ENCODE data around the gene SMPD4. TPM values are rescaled to one million over a fixed set of nuclear protein-coding genes. Genes with fewer than 3 reads are reported as not detected.
"Not testable (repeated sequence)": the region's sequence is repeated elsewhere in the genome, so short reads cannot be mapped to it uniquely, and the experiment has no call there.

Gene SMPD4
- total and polyA plus RNA-seq, 2 of the 8 experiments (the other 6 are each of a cell fraction or from before 2014, with no cell fraction given), result 102 to 106 TPM

- H3K4me3 ChIP-seq (ENCODE audit: extremely low read depth in 1 of 4, insufficient read depth in 2 of 4, low read depth in 3 of 4, low read length in 4 of 4); H3K56ac ChIP-seq (replicated peaks; ENCODE audit: insufficient read length, low read depth, low read length); H2AFZ ChIP-seq (ENCODE audit: low read length); H4K20me1 ChIP-seq (replicated peaks in 1 of 2; ENCODE audit: control insufficient read depth in 1 of 2, insufficient read depth in 2 of 2, low read length in 2 of 2); H2BK12ac ChIP-seq (ENCODE audit: low read depth, low read length); H3K14ac ChIP-seq (ENCODE audit: insufficient read length); H3K23ac ChIP-seq (ENCODE audit: insufficient read length); H3K23me2 ChIP-seq (ENCODE audit: low read depth, low read length); H2BK20ac ChIP-seq (ENCODE audit: low read length); H3K4me1 ChIP-seq (replicated peaks in 1 of 4; ENCODE audit: control insufficient read depth in 3 of 4, insufficient read depth in 4 of 4, low read length in 3 of 4); H3K9ac ChIP-seq (replicated peaks in 1 of 4; ENCODE audit: extremely low read depth in 1 of 4, low read depth in 3 of 4, low read length in 3 of 4); H3K4ac ChIP-seq (replicated peaks; ENCODE audit: insufficient read length, low read depth, low read length); H3K4me2 ChIP-seq (ENCODE audit: insufficient read depth in 1 of 2, low read depth in 2 of 2, low read length in 2 of 2); H2AK5ac ChIP-seq (ENCODE audit: low read depth, low read length); H4K5ac ChIP-seq (ENCODE audit: insufficient read length, low read depth, low read length); H3K79me2 ChIP-seq (ENCODE audit: control insufficient read depth in 1 of 2, insufficient read depth in 2 of 2, low read length in 2 of 2); CTCF ChIA-PET (ENCODE audit: partially characterized antibody); H2BK120ac ChIP-seq (replicated peaks; ENCODE audit: low read depth, low read length); H3K18ac ChIP-seq (ENCODE audit: extremely low read depth, low read length); H4K91ac ChIP-seq (replicated peaks; ENCODE audit: insufficient read length, low read length); H3K9me3 ChIP-seq (ENCODE audit: insufficient read depth in 2 of 2, low read depth in 1 of 2, low read length in 1 of 2); H3K79me1 ChIP-seq (ENCODE audit: low read depth, low read length); H3K27me3 ChIP-seq (replicated peaks in 1 of 4; ENCODE audit: control insufficient read depth in 3 of 4, extremely low read depth in 1 of 4, insufficient read depth in 3 of 4, low read length in 3 of 4); POLR2A ChIA-PET (ENCODE audit: partially characterized antibody); DNase-seq (ENCODE audit: low read depth in 1 of 2, low spot score in 2 of 2); FAIRE-seq; H3K27ac ChIP-seq (ENCODE audit: low read depth, low read length); H2BK5ac ChIP-seq (ENCODE audit: low read depth, low read length); H3K36me3 ChIP-seq (ENCODE audit: control insufficient read depth in 2 of 4, insufficient read depth in 4 of 4, low read length in 3 of 4); H2BK15ac ChIP-seq (ENCODE audit: low read length); H4K8ac ChIP-seq (ENCODE audit: extremely low read depth, insufficient read depth, low read length): not testable (repeated sequence)
- WGBS, 2 experiments (ENCODE audit: extremely low coverage in 1 of 2, insufficient coverage in 1 of 2, insufficient read length in 1 of 2, insufficient replicate concordance in 2 of 2, low coverage in 1 of 2, low lambda C conversion rate in 2 of 2, missing lambda C conversion rate in 1 of 2), result 43% methylated on average over 4 of the region's 8 CpGs; no CpG with 5 or more reads in 1 of the 2 experiments
- 0 out of 2 replicates have a peak, but pooled peaks have one; percentile 36 for TF ChIP-seq MAFK (IDR thresholded peaks at IDR 0.05; ENCODE audit: low read depth, low read length)
Measured at GRCh38 chr2:130102597-130103363, 78.6 kb downstream of the SMPD4 start.

Small RNA genes lying within 50 kb of the gene (small RNA-seq; reads per million reads assigned to genes)
- not detected for gene RNU6-1049P (ENCODE audit: insufficient read depth)

Other genes with a start within 250 kb of the SMPD4 start
- 0.09 TPM in 1 of 2 replicates, not detected in the other for gene RAB6C, start 201.9 kb downstream of the SMPD4 start, total RNA-seq (2021; fragmentation: NEBNext Ultra II Directional; extraction: Animal tissue kit (Norgen Biotek cat#: 25700))
- 0.03 TPM in 1 of 2 replicates, not detected in the other for gene RAB6C, start 201.9 kb downstream of the SMPD4 start, polyA plus RNA-seq (2011; rRNA removed)
- 0.15 and 0.24 TPM in 2 replicates for gene POTEF, start 52.4 kb downstream of the SMPD4 start, total RNA-seq (2021; fragmentation: NEBNext Ultra II Directional; extraction: Animal tissue kit (Norgen Biotek cat#: 25700))
- 0.36 and 0.60 TPM in 2 replicates for gene POTEF, start 52.4 kb downstream of the SMPD4 start, polyA plus RNA-seq (2011; rRNA removed)
- 4.3 and 6.7 TPM in 2 replicates for gene CCDC74B, start 36.5 kb downstream of the SMPD4 start, total RNA-seq (2021; fragmentation: NEBNext Ultra II Directional; extraction: Animal tissue kit (Norgen Biotek cat#: 25700))
- 6.4 and 8.1 TPM in 2 replicates for gene CCDC74B, start 36.5 kb downstream of the SMPD4 start, polyA plus RNA-seq (2011; rRNA removed)
- 151 and 167 TPM in 2 replicates for gene MZT2B, start 660 bp upstream of the SMPD4 start, total RNA-seq (2021; fragmentation: NEBNext Ultra II Directional; extraction: Animal tissue kit (Norgen Biotek cat#: 25700))
- 90.3 and 138 TPM in 2 replicates for gene MZT2B, start 660 bp upstream of the SMPD4 start, polyA plus RNA-seq (2011; rRNA removed)
- not detected in 2 replicates for gene TUBA3E, start 16.8 kb upstream of the SMPD4 start, total RNA-seq (2021; fragmentation: NEBNext Ultra II Directional; extraction: Animal tissue kit (Norgen Biotek cat#: 25700))
- gene TUBA3E, start 16.8 kb upstream of the SMPD4 start, polyA plus RNA-seq (2011; rRNA removed), result not detected in 2 replicates
- 93.7 and 96.8 TPM in 2 replicates for gene IMP4, start 161.3 kb upstream of the SMPD4 start, total RNA-seq (2021; fragmentation: NEBNext Ultra II Directional; extraction: Animal tissue kit (Norgen Biotek cat#: 25700))
- 194 and 247 TPM in 2 replicates for gene IMP4, start 161.3 kb upstream of the SMPD4 start, polyA plus RNA-seq (2011; rRNA removed)
- 13.1 and 14.7 TPM in 2 replicates for gene PTPN18, start 174.5 kb upstream of the SMPD4 start, total RNA-seq (2021; fragmentation: NEBNext Ultra II Directional; extraction: Animal tissue kit (Norgen Biotek cat#: 25700))
- gene PTPN18, start 174.5 kb upstream of the SMPD4 start, polyA plus RNA-seq (2011; rRNA removed), result 13.2 and 15.6 TPM in 2 replicates